Mesodermal cell (in vitro differentiated cells): Measurements from ENCODE around the gene MID1IP1.

Source experiments
- H3K27ac ChIP-seq: 2 replicates; pipeline ENCODE4 v1.7.0; 2013; ENCODE audit warnings: mild to moderate bottlenecking, low read depth, low read length, moderate library complexity; ENCODE audit not compliant: severe bottlenecking
- H3K36me3 ChIP-seq: 2 replicates; pipeline ENCODE4 v1.7.1; 2013; ENCODE audit warnings: mild to moderate bottlenecking, low read length, moderate library complexity; ENCODE audit not compliant: control insufficient read depth, insufficient read depth
- H3K4me1 ChIP-seq: one replicate; pipeline ENCODE4 v1.7.1; 2013; ENCODE audit warnings: mild to moderate bottlenecking, low read length; ENCODE audit not compliant: insufficient read depth, control insufficient read depth, poor library complexity, severe bottlenecking
- H3K4me3 ChIP-seq: 2 replicates; pipeline ENCODE4 v1.7.0; 2013; ENCODE audit warnings: low read length, control low read depth, mild to moderate bottlenecking; ENCODE audit not compliant: insufficient read depth, poor library complexity, severe bottlenecking; ENCODE audit errors: extremely low read depth
- H3K9me3 ChIP-seq: 2 replicates; pipeline ENCODE4 v1.7.1; 2013; ENCODE audit warnings: mild to moderate bottlenecking, low read length, moderate library complexity; ENCODE audit not compliant: control insufficient read depth
- WGBS, 2 experiments: methylation state at CpG; one replicate each; pipeline ENCODE4 v1.1.5; 2013; ENCODE audit warnings: missing lambda C conversion rate in 2 of 2; ENCODE audit not compliant: insufficient coverage in 2 of 2; 5-methylcytosine and 5-hydroxymethylcytosine counted together

MID1IP1 gene

DNA sequence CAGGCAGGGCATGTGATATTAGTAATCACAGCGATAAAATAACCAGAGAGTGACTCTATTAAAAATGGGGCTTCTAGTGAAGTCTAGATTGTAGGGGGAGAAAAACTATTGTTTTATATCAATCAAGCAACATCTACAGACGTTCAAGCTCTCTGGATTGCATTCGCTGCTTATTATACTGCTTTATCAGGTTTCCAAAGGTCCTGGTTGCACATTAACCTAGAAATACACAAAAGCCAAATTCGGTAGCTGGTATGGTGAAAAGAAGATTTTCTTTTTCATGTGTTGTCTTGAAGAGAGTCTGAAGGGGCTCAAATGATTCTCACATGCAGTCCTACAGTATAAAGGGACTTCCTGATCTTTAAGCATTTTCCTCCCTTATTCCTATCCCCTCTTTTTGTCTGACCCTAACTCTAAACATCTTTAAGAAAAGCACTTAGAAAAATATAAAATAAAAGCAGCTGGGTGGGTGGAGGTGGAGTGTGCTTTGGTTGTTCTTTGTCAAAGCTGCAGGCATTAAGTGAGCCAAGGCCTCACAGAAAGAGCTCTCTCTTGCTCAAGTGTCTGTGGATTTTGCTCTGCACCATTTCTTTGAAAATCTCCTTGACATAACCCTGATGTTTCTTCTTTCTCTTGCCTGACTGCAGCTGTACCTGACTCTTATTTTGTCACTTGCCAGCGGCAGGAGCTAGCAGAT is 46.1 kb downstream of the MID1IP1 start:
- Histone ChIP-seq H3K9me3 (no peaks in the 10 kb centered on the region), H3K4me3 (no peak overlapping the region), H3K4me1 (no peaks in the 10 kb centered on the region), H3K36me3 (no peaks in the 10 kb centered on the region), H3K27ac (no peak overlapping the region)
- WGBS, 2 experiments, result no CpG with 5 or more reads among the region's 5 CpGs

DNA sequence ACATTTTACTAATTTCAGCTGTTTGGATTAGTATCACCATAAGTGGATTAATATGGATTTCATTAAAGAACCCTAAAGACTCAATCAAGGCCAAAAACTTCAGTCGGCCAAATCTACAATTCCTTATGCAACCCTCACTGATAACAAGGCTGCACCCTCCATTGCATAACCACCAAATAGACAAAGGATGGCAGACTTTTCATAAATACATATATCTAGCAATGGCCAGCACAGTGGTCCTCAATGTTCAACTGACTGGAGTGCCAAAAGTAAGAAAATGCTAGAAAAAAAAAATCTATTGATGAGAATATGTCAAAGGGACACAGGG is 46.6 kb downstream of the MID1IP1 start:
- Histone ChIP-seq H3K27ac (no peak overlapping the region), H3K9me3 (no peaks in the 10 kb centered on the region), H3K4me3 (no peak overlapping the region), H3K36me3 (no peaks in the 10 kb centered on the region), H3K4me1 (no peaks in the 10 kb centered on the region)
- WGBS, 2 experiments, result no CpG with 5 or more reads among the region's 1 CpG

DNA sequence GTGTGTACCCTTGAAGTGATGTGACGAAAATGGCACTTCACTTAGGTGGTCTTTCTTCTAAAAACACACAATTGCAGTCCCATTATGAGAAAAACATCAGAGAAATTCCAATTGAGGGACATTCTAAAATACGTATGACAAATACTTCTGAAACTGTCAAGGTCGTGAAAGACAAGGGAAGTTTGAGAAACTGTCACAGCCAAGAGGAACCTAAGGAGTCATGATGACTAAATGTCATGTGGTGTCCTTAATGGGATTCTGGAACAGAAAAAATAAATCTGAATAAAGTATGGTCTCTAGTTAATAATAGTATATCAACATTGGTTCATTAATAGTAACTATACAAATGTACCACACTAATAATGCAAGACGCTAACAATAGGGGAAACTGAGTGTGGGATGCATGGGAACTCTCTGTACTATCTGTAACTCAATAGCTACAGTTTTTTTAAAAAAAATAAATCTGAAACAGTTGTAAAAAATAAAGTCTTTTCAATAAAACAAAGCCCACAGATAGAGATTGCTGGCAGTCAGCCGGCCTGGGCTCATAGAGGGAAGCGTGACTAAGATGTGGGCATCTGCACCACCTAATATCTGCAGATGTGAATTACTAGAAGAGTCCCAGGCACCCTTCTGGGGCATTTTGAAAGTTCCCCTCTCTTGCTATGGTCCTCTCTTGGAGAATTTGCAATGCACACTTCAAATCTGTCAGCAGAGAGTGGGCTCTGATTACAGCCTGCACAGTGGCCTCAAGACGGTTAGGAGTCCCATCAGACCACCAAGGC is 47.6 kb downstream of the MID1IP1 start:
- no peaks in the 10 kb centered on the region for H3K4me1 ChIP-seq
- H3K9me3 ChIP-seq, result no peaks in the 10 kb centered on the region
- H3K4me3 ChIP-seq, result no peak overlapping the region
- 71 to 83% methylated on average over 1 to 2 of the region's 7 CpGs for WGBS, 2 experiments
- H3K36me3 ChIP-seq, result no peaks in the 10 kb centered on the region
- no peak overlapping the region for H3K27ac ChIP-seq

DNA sequence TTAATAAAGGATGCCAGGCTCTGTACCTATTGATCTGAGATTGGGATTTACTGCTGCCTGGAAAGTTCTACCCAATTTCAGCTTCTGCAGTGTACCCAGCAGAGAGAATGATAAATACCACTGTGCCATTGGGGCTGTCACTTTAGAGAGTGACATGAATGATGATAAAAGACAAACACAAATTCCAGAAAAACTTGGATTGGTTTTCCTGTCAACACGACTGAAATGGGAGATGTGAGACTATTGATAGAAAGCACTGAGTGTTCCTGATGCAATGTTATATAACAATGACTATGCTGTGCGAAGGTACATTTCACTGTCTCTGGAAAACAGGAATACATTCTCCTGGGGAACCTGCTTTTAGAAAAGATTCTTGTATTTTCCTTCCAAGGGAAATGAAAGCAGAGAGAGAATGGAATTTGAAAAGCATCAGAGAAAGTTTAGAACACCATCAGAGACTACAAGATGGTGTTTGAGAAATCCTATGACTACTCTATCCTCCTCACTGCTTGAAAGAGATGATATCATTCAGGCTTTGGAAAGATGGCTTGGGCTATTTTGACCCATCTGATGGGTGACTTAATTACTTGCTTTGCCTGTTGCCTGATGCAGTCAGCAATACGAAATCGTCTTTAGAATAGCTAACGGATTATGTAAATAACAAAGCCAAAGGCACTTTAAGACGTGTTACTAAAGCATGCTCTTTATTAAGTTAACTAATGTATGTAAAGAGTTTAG is 49.7 kb downstream of the MID1IP1 start:
- Histone ChIP-seq H3K4me1 (no peaks in the 10 kb centered on the region), H3K27ac (no peak overlapping the region), H3K4me3 (no peak overlapping the region), H3K36me3 (no peaks in the 10 kb centered on the region), H3K9me3 (no peaks in the 10 kb centered on the region)
- 100% methylated on average over 1 to 2 of the region's 6 CpGs for WGBS, 2 experiments

DNA sequence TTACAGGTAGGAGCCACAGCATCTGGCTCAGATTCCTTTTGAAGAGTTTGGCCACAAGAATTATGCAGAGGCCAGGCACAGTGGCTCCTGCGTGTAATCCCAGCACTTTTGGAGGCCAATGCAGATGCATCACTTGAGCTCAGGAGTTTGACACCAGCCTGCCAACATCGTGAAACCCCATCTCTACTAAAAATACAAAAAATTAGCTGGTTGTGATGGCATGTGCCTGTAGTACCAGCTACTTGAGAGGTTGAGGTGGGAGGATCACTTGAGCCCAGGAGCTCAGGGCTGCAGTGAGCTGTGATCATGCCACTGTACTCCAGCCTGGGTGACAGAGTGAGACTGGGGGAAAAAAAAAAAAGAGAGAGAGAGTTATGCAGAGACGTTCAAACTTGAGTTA is 53.0 kb downstream of the MID1IP1 start:
- WGBS, 2 experiments, result 100% methylated on average over 1 of the region's 3 CpGs; no CpG with 5 or more reads in 1 of the 2 experiments

More for the DNA sequence above, 53.0 kb downstream of the MID1IP1 start:
- Histone ChIP-seq H3K36me3 (no peaks in the 10 kb centered on the region), H3K27ac (no peak overlapping the region), H3K4me3 (no peak overlapping the region), H3K9me3 (no peaks in the 10 kb centered on the region), H3K4me1 (no peaks in the 10 kb centered on the region)
